COLO668 (cell line): Measurements from ENCODE around the gene RAP1GDS1.

Experiments used
- DNase-seq: peaks from one replicate; lab custom pipeline; 2025; ENCODE audit not compliant: unreplicated experiment; lab: John Stamatoyannopoulos, UW

Gene RAP1GDS1

DNA sequence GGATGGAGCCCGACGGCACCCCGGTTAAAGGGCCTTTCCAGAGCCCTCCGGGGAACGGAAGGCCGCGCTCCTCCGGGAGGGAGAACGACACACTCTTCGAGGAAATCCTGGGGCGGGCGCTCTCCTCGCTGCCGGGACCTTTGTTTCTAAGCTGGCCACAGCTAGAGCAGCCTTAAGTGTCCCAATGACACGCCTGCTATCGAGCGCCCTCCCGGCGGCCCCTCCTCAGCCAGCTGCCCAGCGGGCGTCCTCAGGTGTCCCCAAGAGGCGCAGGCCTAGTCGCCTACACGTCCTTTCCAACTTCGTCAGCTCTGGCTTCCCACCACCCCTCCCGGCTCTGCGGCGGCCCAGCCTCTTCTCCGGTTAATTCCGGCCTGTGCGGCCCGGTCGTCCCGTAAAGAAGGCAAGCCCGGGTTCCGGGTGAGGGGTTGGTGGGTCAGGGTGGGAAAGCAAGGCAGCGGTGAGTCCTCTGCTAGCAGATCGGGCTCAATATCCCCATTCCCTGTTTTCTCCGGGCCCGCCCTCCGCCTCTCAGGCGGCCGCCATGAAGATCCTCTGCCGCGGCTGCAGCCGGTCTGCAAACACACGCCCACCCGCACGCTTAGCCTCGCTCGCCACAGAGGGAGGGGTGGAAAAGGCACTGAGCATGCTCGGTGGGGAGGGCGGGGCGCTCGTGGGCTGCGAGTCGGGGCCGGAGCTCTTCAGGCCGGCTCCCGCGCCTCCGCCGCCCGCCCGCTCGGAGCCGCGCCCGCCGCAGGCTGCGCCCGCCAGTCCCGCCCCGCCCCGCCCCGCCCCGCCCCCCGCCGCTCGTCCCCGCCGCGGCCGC lies at the start of gene RAP1GDS1:
Gene RAP1GDS1 (plus strand): TSS at position 806 of the 826 bp plus-strand sequence. CDS start 182 bp downstream, outside the sequence.
- peak; percentile 96 for DNase-seq

- no peak for DNase-seq
Measured at GRCh38 chr4:98222306-98222705, 38.9 kb upstream of the RAP1GDS1 start.

DNA sequence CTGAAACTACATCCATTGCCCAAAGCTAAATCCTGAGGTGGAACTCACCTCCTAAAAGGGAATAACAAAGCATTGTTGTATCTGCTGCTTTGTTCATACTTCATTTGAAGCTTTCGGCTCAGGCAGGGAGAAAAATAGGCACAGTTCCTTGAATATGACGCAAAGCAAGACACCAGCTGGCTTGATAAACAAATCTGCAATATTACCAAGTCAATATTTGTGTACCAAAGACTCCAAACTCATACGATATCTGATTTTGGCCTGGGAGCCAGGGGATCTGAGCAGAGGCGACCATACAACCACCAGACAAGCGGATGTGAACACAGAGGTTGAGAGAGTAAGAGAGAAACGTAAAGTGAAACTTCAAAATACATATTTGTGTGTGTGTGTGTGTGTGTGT lies 34.8 kb upstream of the RAP1GDS1 start:
- no peak for DNase-seq

GRCh38 chr4:98230961-98231360 lies 30.2 kb upstream of the RAP1GDS1 start:
- no peak for DNase-seq

DNA sequence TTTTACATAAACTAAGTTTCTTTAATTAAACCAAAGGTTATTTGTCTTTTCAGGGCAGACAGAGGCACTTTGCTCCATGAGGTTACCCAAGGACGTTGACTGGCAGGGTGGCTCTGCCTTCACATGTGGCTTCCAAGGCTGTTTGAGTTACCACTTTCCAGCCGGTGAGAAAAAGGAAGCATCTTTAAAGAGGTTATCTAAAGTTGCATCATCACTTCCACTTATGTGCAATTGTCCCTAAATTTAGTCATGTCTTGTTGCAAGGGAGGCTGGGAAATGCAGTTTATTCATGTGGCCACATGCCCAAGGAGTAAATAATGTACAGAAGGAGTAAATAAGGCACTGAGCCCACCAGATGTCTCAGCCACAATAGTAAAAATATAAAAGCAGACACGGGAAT lies 29.0 kb upstream of the RAP1GDS1 start:
- no peak for DNase-seq

DNA sequence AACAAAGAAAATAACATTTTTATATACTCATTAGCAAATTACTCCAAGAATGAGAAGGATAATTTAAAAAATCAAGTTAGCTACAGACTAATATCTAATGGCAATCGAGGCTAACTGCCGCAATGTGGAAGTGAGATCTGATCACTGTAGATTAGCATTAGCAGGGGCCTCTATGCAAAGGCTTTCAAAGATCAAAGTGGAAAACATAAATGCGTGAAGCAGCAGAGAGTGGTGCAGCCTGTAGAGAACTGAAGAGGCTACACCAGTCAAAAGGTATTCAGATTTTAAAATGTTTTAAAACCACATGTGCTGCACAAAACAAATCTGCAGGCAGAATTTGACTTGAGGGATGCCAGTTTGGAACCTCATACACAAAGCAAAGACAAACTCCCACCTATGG lies 24.0 kb upstream of the RAP1GDS1 start:
- no peak for DNase-seq

DNA sequence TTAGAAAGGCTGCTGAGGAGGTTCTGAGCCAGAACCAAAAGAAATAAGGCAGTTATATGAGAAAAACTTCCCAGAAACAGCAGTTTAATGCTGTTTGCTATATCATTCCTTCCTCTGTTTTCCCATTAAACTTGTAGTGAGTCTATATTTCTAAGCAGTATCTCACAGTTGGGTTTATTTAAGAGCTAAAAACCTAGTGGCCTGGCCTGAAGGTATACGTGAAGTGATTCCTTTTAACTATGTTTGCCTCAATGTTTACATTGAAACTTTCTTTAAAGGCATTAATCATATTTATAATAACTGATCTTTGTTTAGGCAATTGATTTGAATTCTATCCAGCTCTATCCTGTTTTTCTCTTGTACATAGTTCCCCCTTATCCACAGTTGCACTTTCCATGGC lies 19.1 kb upstream of the RAP1GDS1 start:
- no peak for DNase-seq

DNA sequence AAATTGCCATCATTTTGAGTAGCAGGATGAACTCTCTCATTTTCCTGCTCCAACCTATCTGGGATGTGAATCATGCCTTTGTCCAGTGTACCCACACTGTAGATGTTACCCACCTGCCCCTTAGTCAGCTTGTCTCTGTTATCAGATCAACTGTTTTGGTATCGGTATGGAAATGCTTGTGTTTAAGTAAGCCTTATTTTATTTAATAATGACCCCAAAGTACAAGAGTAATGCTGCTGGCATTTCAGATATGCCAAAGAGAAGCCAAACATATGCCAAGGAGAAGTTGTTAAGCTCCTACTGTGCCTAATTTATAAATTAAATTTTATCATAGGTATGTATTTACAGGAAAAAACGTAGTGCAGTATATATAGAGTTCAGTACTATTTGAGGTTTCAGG lies 18.6 kb upstream of the RAP1GDS1 start:
- no peak for DNase-seq

DNA sequence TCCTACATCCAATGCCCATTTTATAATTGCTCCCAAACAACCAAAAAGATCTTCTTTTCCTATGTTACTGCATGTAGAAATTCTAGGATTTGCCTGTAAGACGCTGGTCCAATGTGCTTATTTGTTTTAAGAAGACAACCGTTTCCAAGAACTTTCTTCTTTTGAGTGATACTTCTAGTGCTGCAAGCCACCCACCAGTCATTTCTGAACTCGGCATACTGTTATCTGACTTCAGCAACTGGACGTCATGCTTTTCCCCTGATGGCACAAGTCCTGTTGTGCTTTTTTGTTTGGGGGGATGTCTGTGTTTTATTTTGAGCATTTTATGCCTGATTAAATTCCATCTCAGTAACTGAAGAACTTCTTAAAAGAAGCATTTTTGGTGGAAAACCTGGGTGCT lies 16.0 kb upstream of the RAP1GDS1 start:
- DNase-seq = no peak

GRCh38 chr4:98248934-98249333 lies 12.2 kb upstream of the RAP1GDS1 start:
- no peak for DNase-seq

DNA sequence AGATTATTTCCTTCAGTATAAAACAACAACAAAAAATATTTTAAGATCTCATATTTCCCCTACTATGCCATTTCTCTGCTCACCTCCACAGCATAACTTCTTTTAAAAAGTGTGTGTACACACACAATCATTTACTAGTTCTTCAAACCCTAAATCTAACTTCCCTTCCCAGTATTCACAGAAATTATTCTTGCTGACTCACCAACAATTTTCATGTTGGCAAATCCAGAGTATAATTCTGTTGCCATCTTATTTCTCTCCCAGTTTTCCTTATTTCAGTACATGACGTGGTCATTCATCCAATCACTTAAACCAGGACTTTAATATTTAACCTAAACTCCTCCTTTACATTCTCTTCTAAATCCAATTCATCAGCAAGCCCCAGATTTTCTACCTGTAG lies 11.4 kb upstream of the RAP1GDS1 start:
- no peak for DNase-seq

DNA sequence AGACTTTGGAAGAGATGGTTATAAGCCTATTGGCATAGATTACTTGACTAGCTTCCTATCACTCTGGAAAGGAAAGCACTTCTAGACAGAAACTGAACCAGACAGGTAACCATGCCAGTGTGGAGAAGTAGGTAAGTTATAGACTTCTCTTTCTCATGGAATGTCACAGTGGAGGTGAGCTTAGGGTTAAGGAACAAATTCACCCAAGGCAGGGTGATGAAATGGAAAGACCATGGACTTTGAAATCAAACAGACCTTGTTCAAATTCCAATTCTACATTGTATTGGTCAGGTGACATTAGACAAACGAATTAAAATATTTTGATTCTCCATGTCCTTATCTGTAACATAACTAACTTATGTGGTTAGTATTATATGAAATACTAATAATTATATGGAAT lies 7.7 kb upstream of the RAP1GDS1 start:
- DNase-seq = no peak

DNA sequence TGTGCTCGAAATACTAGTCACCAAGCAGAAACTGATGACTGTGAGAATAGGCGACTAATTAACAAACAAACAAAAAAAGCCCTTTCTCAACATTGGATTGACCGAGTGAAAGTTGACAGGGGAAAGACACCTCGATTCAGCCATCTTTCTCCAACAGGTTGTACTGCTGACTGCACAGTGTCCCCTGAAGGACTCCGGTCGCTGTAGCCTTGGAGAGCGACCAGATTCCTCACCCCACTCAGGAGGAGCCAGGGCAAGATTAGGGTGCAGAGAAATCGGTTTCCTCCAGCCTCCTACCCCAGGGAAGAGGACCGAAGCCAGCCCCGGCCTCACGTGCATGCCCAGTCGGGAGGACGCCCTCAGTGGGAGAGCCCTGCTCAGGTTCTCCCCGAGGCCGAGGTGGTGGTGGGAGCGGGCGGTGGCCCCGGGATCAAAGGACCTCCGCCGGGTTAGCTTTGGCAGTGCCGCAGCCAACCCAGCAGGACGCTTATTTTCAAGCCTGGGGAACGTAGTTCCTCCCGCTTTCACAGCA lies 1.1 kb upstream of the RAP1GDS1 start:
- DNase-seq = no peak

DNA sequence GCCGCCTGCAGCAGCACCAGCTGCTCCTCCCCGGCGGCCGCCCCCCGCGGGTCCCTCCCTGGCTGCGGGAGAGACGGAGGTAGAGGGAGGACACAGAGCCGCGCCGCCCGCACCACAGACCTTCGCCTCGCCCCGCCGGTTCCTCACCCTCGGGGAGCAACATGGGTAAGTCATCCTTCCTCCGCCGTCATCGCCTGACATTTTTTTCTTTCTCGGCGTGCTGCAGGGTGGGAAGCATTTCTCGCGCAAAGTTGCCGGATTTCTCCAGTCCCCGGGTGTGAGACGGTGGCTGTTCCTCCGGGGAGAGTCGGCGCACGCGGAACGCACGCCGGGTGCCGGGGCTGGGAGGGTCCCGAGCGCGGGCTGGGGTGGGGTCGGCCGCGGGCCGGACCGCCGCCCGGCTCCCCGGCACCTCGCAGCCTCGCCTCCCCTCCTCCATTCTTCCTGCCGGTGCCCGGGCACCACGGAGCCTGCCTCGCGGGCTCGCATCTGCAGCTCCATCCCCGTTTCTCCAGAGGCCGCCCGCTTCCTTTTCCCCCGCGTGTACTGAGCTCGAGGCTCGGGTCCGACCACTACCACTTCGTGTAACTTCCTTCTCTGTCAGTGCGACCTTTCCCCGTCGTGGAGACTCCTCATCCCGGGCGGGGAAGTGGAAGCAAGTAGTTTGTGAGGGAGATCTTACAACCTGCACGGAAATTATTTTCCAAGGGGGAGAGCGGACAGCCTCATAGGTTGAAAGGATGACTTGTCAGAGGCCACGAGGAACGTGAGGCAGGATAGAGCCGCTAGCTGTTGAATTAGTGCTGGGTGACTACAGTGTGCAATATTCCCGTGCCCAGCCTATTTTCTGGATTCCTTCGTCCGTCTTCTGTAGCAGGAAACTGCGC lies 464 bp downstream of the RAP1GDS1 start:
- peak; percentile 58 for DNase-seq

DNA sequence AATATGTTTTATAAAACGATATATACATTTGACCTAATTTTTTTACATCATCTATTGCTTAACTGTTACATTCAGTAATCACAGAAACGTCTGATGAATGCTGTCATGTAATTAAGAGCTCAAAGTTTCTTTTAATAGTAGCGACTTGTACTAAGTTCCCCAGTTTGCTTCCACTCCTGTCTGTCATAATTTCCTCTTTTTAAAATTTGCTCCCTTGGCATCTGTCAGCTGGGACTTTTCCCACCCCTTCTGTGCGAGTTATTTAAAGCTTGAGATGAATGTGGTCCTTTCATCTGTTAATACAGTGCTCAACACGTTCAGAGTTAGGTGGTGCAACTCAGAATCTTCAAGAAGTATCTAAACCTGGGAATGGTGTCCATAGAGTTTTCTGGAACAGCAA lies 1.2 kb downstream of the RAP1GDS1 start:
- DNase-seq = no peak

DNA sequence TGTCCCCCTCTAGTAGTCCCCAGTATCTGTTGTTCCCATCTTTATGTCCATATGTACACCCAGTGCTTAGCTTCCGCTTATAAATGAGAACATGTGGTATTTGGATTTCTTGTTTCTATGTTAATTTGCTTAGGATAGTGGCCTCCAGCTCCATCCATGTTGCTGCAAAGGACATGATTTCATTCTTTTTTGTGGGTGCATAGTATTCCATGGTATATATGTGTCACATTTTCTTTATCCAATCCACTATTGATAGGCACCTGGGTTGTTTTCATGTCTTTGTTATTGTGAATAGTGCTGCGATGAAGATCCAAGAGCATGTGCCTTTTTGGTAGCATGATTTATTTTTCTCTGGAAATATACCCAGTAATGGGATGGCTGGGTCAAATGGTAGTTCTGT lies 6.3 kb downstream of the RAP1GDS1 start:
- no peak for DNase-seq

GRCh38 chr4:98275145-98275544 lies 14.0 kb downstream of the RAP1GDS1 start:
- DNase-seq = no peak

- DNase-seq = no peak
Measured at GRCh38 chr4:98283219-98284189, 22.3 kb downstream of the RAP1GDS1 start.

- DNase-seq = no peak
Measured at GRCh38 chr4:98284640-98285046, 23.5 kb downstream of the RAP1GDS1 start.

DNA sequence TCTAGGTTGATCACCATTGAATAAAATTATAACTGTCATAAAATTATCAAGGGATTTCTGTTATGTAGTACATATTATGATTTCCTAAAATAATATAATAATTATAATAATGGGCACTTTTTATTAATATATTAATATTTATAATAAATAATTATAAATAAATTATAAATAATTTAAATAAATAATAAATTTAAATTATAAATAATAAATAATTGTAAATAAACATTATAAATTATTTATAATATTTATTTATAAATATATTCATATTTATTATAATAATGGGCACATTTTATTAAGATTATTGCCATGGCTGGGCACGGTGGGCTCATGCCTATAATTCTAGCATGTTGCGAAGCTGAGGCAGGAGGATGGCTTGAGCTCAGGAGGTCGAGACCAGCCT lies 24.5 kb downstream of the RAP1GDS1 start:
- DNase-seq = no peak

GRCh38 chr4:98287328-98287727 lies 26.1 kb downstream of the RAP1GDS1 start:
- no peak for DNase-seq
